Ovary (tissue), 9 donors: ENCODE results near the gene PDCD5. TPM values are rescaled to one million over a fixed set of nuclear protein-coding genes. Genes with fewer than 3 reads are reported as not detected.

ENCODE experiments used
- DNase-seq, 5 donors: peaks; one replicate each; pipeline ENCODE4 v3.0.0-alpha.2; 2019 to 2020
- H3K27ac ChIP-seq, 2 donors: fragments of 200-600 bp; one replicate each; pipeline versions ENCODE4 v1.5.1 to v1.8.0; 2019 to 2022
- H3K27me3 ChIP-seq: fragments of 200-600 bp; one replicate; pipeline ENCODE4 v1.8.0; 2022
- H3K36me3 ChIP-seq: fragments of 200-600 bp; sonication (generic); one replicate; pipeline ENCODE4 v1.5.1; 2019
- H3K4me1 ChIP-seq: one replicate; pipeline ENCODE4 v1.8.1; 2013; ENCODE audit warnings: mild to moderate bottlenecking, moderate library complexity; ENCODE audit not compliant: insufficient read depth
- H3K4me3 ChIP-seq: fragments of 200-600 bp; sonication (generic); one replicate; pipeline ENCODE4 v1.5.1; 2017
- H3K9me3 ChIP-seq, 2 donors: fragments of 200-600 bp in 1 of 2; sonication (generic) in 1 of 2; one replicate each; pipeline versions ENCODE4 v1.5.1 to v1.8.1; 2013 to 2019; ENCODE audit warnings: mild to moderate bottlenecking in 1 of 2, moderate library complexity in 1 of 2
- CTCF ChIP-seq, 3 donors: fragments of 450-650 bp in 2 of 3; fragments of 200-600 bp in 1 of 3; IDR thresholded peaks; one replicate each; pipeline versions ENCODE4 v1.5.1 to v1.8.0; 2016 to 2022; ENCODE audit warnings: antibody characterized with exemption in 3 of 3, mild to moderate bottlenecking in 1 of 3
- EP300 ChIP-seq: sonication (generic); formaldehyde crosslinking; IDR thresholded peaks from one replicate; pipeline ENCODE4 v1.6.1; 2017; ENCODE audit warnings: antibody characterized with exemption
- POLR2A ChIP-seq: fragments of 450-650 bp; IDR thresholded peaks from one replicate; pipeline ENCODE4 v1.6.1; 2017; ENCODE audit warnings: antibody characterized with exemption, mild to moderate bottlenecking, moderate library complexity
- WGBS, 3 donors: extraction: QIAGEN DNeasy Blood & Tissue Kit in 1 of 3; methylation state at CpG; one replicate each; pipeline versions ENCODE4 v1.1.5 to v1.1.7; 2013 to 2017; 5-methylcytosine and 5-hydroxymethylcytosine counted together
- intact Hi-C, 4 donors: fragments of 100-400 bp; cut with DNase I; formaldehyde crosslinking; loops; one replicate each; pipeline versions ENCODE4 v1.11.0 to v1.15.1; 2022 to 2023
- polyA plus RNA-seq, 2 donors: library from polyadenylated mRNA; stranded (reverse); fragments of 200-250 nt in 1 of 2; fragments of 350-450 nt in 1 of 2; fragmentation: Illumina TruSeq in 1 of 2; extraction: RNeasy Lipid Tissue Mini Kit (QIAGEN cat#74804) in 1 of 2; gene quantifications; one replicate each; pipeline ENCODE4 v1.2.3, GENCODE V29; 2013 to 2014
- total RNA-seq, 7 donors: library from RNA; depleted of rRNA in 2 of 7; stranded (reverse); fragments of >200 nt in 2 of 7; fragmentation: NEBNext Ultra II Directional in 3 of 7; extraction: Animal tissue kit (Norgen Biotek cat#: 25700) in 3 of 7; gene quantifications; one replicate each; pipeline versions ENCODE4 v1.1.0 to v1.2.4, GENCODE V29; 2016 to 2023
- donor health status: DM: no; HTN: no; CAD: no; lungs with moderate emphysema.
- donor health status: DM: no; HTN: no; CAD: no.
- donor health status: Bipolar disorder and iron deficiency.
- donor health status: DM: yes; HTN: yes; CAD: no.
- donor health status: DM: no; HTN: no; CAD: no.
- donor health status: DM: yes; HTN: yes; CAD: no.

The PDCD5 gene
- total and polyA plus RNA-seq, 9 donors: 53.2 to 122 (median 67.1) TPM

DNA sequence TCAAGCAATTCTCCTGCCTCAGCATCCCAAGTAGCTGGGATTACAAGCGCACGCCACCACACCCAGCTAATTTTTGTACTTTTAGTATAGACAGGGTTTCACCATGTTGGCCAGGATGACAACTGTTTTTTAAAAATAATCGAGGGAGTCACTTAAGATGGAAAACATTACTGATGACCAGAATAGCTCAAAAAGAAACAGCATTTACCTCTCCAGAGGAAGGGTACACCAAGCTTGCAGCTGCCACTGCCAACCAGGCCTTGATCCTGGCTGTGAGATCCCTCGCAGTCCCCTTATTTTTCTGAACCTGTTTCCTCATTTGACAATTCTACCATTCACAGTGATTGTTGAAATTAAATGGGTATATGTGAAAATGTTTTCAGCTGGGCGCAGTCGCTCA is 14.5 kb downstream of the PDCD5 start:
- intact Hi-C loops: no loop called here
- 90 to 95% (median 93%) methylated on average over 6 of the region's 6 CpGs for WGBS, 3 donors
- TF ChIP-seq POLR2A: no peak
- no peak for TF ChIP-seq CTCF (IDR thresholded peaks at IDR 0.05)
- TF ChIP-seq EP300: no peak
- no peak overlapping the region for H3K27ac ChIP-seq
- H3K4me1 ChIP-seq: no peaks in the 10 kb centered on the region
- no peaks in the 10 kb centered on the region for H3K9me3 ChIP-seq
- no peak for DNase-seq
- H3K27me3 ChIP-seq: no peaks in the 10 kb centered on the region
- no peaks in the 10 kb centered on the region for H3K36me3 ChIP-seq
- H3K4me3 ChIP-seq: no peak overlapping the region

DNA sequence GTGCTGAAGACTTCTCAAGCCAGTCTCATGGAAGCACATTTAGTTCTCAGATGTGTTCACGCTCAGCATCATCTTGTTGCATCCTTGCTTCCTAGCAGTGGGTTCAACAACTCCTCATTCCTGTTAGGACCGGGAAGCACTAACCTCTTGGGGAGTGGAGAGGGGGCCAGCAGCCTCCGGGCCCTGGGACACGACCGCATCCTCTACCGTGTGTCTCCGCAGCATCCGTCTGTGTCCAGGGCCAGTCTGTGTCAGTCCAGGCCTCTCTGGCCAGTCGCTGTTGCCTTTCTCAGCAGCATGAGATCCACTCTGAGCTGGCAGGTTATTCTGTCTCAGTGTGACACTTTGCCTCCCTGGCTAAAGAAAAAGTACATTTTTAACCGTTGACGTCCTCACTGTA is 17.0 kb downstream of the PDCD5 start:
- Histone ChIP-seq H3K36me3 (no peaks in the 10 kb centered on the region), H3K4me3 (no peak overlapping the region), H3K9me3 (no peaks in the 10 kb centered on the region), H3K4me1 (no peaks in the 10 kb centered on the region), H3K27me3 (no peaks in the 10 kb centered on the region), H3K27ac (no peak overlapping the region)
- no peak for DNase-seq
- 89 to 91% (median 89%) methylated on average over 11 of the region's 11 CpGs for WGBS, 3 donors
- intact Hi-C loops: no loop called here
- TF ChIP-seq CTCF (IDR thresholded peaks at IDR 0.05): no peak
- TF ChIP-seq POLR2A: no peak
- no peak for TF ChIP-seq EP300

GRCh38 chr19:32599258-32599657 is 18.3 kb downstream of the PDCD5 start:
- Histone ChIP-seq H3K27ac (no peak overlapping the region), H3K4me3 (no peak overlapping the region), H3K36me3 (no peaks in the 10 kb centered on the region), H3K27me3 (no peaks in the 10 kb centered on the region), H3K9me3 (no peaks in the 10 kb centered on the region), H3K4me1 (no peaks in the 10 kb centered on the region)
- DNase-seq: no peak
- intact Hi-C loops: no loop called here
- no peak for TF ChIP-seq POLR2A
- no peak for TF ChIP-seq EP300
- TF ChIP-seq CTCF (IDR thresholded peaks at IDR 0.05): no peak
- 89 to 91% (median 89%) methylated on average over 6 of the region's 6 CpGs for WGBS, 3 donors

DNA sequence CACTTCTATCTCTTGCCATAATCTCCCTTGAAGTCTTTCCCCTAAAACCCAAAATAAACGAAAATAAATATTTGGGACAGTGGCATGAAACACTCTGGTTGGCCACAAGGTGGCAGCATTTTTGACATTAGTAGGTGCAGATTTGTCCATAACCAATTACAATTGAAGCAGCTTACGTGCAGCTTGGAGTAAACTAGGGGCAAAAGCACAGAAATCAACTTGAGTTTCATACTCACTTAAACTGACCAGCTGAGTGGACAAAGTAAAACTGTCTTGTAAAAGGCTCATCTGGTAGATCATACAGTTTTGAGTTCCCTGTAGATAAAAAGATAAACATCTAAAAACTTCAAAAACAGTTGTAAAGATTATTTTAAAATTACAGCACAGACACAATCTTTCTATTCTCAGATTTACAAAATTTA is 18.8 kb downstream of the PDCD5 start:
- intact Hi-C loops: no loop called here
- no peak for DNase-seq
- H3K27ac ChIP-seq: no peak overlapping the region
- no peaks in the 10 kb centered on the region for H3K9me3 ChIP-seq
- no peak overlapping the region for H3K4me3 ChIP-seq
- H3K36me3 ChIP-seq: no peaks in the 10 kb centered on the region
- 9 to 14% (median 10%) methylated on average over 2 of the region's 2 CpGs for WGBS, 3 donors
- no peaks in the 10 kb centered on the region for H3K27me3 ChIP-seq
- peak; percentile 46 to 62 (median 60) for TF ChIP-seq CTCF (IDR thresholded peaks at IDR 0.05)
- no peak for TF ChIP-seq POLR2A
- H3K4me1 ChIP-seq: no peaks in the 10 kb centered on the region

GRCh38 chr19:32603961-32604360 is 23.0 kb downstream of the PDCD5 start:
- Histone ChIP-seq H3K9me3 (no peaks in the 10 kb centered on the region), H3K4me3 (no peak overlapping the region), H3K36me3 (no peaks in the 10 kb centered on the region), H3K27ac (no peak overlapping the region), H3K27me3 (no peaks in the 10 kb centered on the region), H3K4me1 (no peaks in the 10 kb centered on the region)
- DNase-seq: no peak
- WGBS, 3 donors: 92 to 97% (median 95%) methylated on average over 14 of the region's 14 CpGs
- TF ChIP-seq CTCF (IDR thresholded peaks at IDR 0.05): no peak
- no peak for TF ChIP-seq EP300
- TF ChIP-seq POLR2A: no peak
- intact Hi-C loops: no loop called here
